ENCODE measurements around the gene AIFM3. TPM values are rescaled to one million over a fixed set of nuclear protein-coding genes. Genes with fewer than 3 reads are reported as not detected.

The AIFM3 gene
- total RNA-seq, 1 experiment from 2014 or later = 4.2 TPM

DNA sequence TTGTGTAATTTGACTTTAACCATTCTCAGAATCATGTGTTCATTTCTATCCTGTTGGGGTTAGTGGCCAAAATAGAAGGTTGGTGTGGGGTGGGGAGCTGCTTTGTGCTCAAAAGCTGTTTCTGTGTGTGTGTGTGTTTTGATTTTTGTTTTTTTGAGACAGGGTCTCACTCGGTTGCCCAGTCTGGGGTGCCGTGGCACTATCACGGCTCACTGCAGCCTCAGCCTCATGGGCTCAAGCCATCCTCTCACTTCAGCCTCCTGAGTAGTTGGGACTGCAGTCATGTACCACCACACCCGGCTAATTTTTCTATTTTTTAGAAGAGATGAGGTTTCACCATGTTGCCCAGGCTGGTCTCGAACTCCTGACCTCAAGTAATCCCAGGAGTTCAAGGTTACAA lies 18.1 kb upstream of the AIFM3 start:
- Mint-ChIP-seq H3K36me3 (ENCODE audit: insufficient read depth, unreplicated experiment) (peaks cover 60% of the 10 kb centered on the region), H3K27me3 (ENCODE audit: unreplicated experiment) (no peaks in the 10 kb centered on the region), H3K4me3 (ENCODE audit: low read depth, unreplicated experiment) (no peak overlapping the region), H3K27ac (ENCODE audit: unreplicated experiment) (no peak overlapping the region), H3K9me3 (ENCODE audit: low read depth, unreplicated experiment) (no peaks in the 10 kb centered on the region), H3K4me1 (ENCODE audit: low read depth, unreplicated experiment) (peaks cover 74% of the 10 kb centered on the region)
- intact Hi-C loops (cut with micrococcal nuclease; ENCODE audit: unreplicated experiment) = no loop called here
- BruUV-seq (replicated peaks) = no TSS peak
- TF ChIP-seq, protein P1, sequence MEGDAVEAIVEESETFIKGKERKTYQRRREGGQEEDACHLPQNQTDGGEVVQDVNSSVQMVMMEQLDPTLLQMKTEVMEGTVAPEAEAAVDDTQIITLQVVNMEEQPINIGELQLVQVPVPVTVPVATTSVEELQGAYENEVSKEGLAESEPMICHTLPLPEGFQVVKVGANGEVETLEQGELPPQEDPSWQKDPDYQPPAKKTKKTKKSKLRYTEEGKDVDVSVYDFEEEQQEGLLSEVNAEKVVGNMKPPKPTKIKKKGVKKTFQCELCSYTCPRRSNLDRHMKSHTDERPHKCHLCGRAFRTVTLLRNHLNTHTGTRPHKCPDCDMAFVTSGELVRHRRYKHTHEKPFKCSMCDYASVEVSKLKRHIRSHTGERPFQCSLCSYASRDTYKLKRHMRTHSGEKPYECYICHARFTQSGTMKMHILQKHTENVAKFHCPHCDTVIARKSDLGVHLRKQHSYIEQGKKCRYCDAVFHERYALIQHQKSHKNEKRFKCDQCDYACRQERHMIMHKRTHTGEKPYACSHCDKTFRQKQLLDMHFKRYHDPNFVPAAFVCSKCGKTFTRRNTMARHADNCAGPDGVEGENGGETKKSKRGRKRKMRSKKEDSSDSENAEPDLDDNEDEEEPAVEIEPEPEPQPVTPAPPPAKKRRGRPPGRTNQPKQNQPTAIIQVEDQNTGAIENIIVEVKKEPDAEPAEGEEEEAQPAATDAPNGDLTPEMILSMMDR (IDR thresholded peaks at IDR 0.05; ENCODE audit: unreplicated experiment) = no peak
- CTCF ChIA-PET = interaction anchor here (0.6 kb wide), 1 partner anchor 133 kb away, joined by 3 read pairs; no protein-coding TSS in a partner anchor
- no peak for DNase-seq

DNA sequence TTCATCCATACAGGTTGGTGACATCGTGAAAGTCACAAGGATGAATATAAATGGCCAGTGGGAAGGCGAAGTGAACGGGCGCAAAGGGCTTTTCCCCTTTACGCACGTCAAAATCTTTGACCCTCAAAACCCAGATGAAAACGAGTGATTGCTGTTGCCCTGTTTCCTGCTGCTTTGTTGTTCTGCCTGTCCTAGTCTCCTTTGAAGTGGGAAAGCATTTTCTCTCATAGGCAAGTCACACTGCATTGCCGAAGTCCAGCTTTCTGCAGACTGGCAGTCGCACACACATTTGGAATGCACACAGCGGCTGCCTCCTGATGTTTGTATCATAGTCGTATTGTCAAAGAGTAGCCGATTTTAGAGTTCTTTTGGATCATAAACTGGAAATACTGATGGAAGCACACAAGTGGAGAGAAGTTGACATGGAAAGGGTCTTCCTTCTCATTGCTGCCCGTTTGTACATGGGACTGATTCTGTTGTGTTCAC lies 17.3 kb upstream of the AIFM3 start:
- Mint-ChIP-seq H3K27me3 (ENCODE audit: unreplicated experiment) (no peaks in the 10 kb centered on the region), H3K36me3 (ENCODE audit: insufficient read depth, unreplicated experiment) (peaks cover 68% of the 10 kb centered on the region), H3K4me3 (ENCODE audit: low read depth, unreplicated experiment) (peak overlapping the region; percentile 44), H3K4me1 (ENCODE audit: low read depth, unreplicated experiment) (peaks cover 79% of the 10 kb centered on the region), H3K9me3 (ENCODE audit: low read depth, unreplicated experiment) (no peaks in the 10 kb centered on the region), H3K27ac (ENCODE audit: unreplicated experiment) (peak overlapping the region; percentile 71)
- intact Hi-C loops (cut with micrococcal nuclease; ENCODE audit: unreplicated experiment) = loop anchor here (5.0 kb wide), 1 partner anchor 32 kb away; the partner anchor contains the start of gene CRKL
- TF ChIP-seq, protein P1 (IDR thresholded peaks at IDR 0.05; ENCODE audit: unreplicated experiment) = no peak
- BruUV-seq (replicated peaks) = no TSS peak
- CTCF ChIA-PET = no interaction called here
- DNase-seq = no peak

DNA sequence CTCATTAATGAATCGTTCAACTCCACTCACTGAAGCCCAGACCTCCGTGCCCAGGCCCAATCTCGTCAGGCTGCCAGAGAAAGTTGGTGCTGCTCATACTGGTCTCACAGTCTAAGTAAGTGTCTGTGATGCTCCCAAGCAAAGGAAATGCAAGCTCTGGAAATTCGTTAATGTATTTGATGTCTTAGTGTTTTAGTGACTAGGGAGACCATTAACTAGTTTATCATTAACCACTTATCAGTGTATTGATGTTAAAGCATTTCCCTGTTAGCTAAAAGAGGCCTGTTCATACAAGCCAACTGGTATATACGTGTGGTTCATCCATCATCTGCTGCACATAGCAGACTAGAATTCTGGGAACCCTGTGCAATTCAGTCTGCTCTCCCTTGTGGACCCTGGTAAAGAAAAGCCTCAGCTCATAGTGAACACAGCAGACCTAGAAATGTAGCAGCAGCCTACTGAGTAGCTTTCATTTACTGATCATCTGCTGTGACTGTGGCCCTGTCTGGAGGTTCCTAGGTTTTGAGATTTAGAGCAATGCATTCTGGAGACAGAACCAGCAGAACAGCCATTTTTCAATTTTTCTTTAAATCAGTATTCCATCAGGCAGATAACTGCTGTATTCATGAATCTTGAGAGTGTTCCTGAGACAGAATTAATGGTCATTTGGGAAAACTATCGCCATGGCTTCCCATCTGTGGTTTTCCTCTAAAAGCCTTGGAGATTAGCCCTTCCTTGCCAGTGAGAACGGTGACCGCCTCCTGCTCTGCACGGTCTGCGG lies 15.7 kb upstream of the AIFM3 start:
- CTCF ChIA-PET = interaction anchor here (1.0 to 3.4 kb wide), 12 partner anchors 10 to 442 kb away, joined by 3 to 26 read pairs (median 7); partner anchors contain the start of genes CRKL and LZTR1
- TF ChIP-seq, protein P1 (IDR thresholded peaks at IDR 0.05; ENCODE audit: unreplicated experiment) = no peak
- Mint-ChIP-seq H3K4me3 (ENCODE audit: low read depth, unreplicated experiment) (peak overlapping the region; percentile 44), H3K27me3 (ENCODE audit: unreplicated experiment) (no peaks in the 10 kb centered on the region), H3K27ac (ENCODE audit: unreplicated experiment) (peak overlapping the region; percentile 71), H3K4me1 (ENCODE audit: low read depth, unreplicated experiment) (peaks cover 63% of the 10 kb centered on the region), H3K36me3 (ENCODE audit: insufficient read depth, unreplicated experiment) (peaks cover 67% of the 10 kb centered on the region), H3K9me3 (ENCODE audit: low read depth, unreplicated experiment) (no peaks in the 10 kb centered on the region)
- BruUV-seq (replicated peaks) = no TSS peak
- DNase-seq = no peak
- intact Hi-C loops (cut with micrococcal nuclease; ENCODE audit: unreplicated experiment) = loop anchor here (5.0 kb wide), 1 partner anchor 34 kb away; the partner anchor contains the start of gene CRKL

DNA sequence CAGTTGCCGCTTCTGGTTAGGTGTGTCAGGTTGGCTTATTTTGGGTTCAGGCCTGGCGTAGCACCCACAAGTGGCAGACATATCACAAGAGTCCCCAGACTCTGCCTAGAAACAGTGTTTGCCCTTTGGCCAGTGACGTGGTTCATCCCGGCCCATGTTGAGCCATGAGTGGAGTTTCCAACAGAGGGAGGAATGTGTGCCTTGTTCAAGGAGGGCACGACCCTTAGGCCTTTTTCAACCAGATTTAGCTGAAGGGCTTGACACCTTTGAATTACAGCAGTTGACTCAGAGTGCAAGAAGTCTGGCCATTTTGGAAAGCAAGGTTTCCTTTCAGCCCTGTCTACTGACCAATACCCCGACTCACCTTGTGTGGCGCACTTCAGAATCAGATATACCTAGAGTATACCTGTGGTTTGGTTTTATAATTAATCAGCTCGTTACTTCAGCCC lies 15.1 kb upstream of the AIFM3 start:
- CTCF ChIA-PET = interaction anchor here (0.7 to 3.4 kb wide), 7 partner anchors 9 to 151 kb away, joined by 3 to 26 read pairs (median 8); partner anchors contain the start of gene CRKL
- intact Hi-C loops (cut with micrococcal nuclease; ENCODE audit: unreplicated experiment) = loop anchor here (5.0 kb wide), 1 partner anchor 35 kb away; the partner anchor contains the start of gene CRKL
- H3K4me1 Mint-ChIP-seq (ENCODE audit: low read depth, unreplicated experiment) = peaks cover 57% of the 10 kb centered on the region

More for the DNA sequence above, 15.1 kb upstream of the AIFM3 start:
- H3K4me3 Mint-ChIP-seq (ENCODE audit: low read depth, unreplicated experiment) = peak overlapping the region; percentile 38
- BruUV-seq (replicated peaks) = no TSS peak
- peak overlapping the region; percentile 71 for H3K27ac Mint-ChIP-seq (ENCODE audit: unreplicated experiment)
- peaks cover 67% of the 10 kb centered on the region for H3K36me3 Mint-ChIP-seq (ENCODE audit: insufficient read depth, unreplicated experiment)
- DNase-seq = peak; percentile 59
- H3K9me3 Mint-ChIP-seq (ENCODE audit: low read depth, unreplicated experiment) = no peaks in the 10 kb centered on the region
- H3K27me3 Mint-ChIP-seq (ENCODE audit: unreplicated experiment) = no peaks in the 10 kb centered on the region
- TF ChIP-seq, protein P1 (IDR thresholded peaks at IDR 0.05; ENCODE audit: unreplicated experiment) = peak; percentile 59
